RPMI8226 (cell line): Measurements from ENCODE around the gene NMBR.
A peak's percentile ranks its signal among the peaks of the same experiment; 100 is the strongest.
"Not testable (repeated sequence)": the region's sequence is repeated elsewhere in the genome, so short reads cannot be mapped to it uniquely, and the experiment has no call there.

ENCODE experiments used
- DNase-seq: peaks from one replicate; pipeline ENCODE4 v3.0.0-alpha.2; 2015

Gene NMBR

GRCh38 chr6:142153196-142153595, 6.3 kb upstream of the NMBR start:
- no peak for DNase-seq

GRCh38 chr6:142152746-142153145, 5.8 kb upstream of the NMBR start:
- DNase-seq, result no peak

DNA sequence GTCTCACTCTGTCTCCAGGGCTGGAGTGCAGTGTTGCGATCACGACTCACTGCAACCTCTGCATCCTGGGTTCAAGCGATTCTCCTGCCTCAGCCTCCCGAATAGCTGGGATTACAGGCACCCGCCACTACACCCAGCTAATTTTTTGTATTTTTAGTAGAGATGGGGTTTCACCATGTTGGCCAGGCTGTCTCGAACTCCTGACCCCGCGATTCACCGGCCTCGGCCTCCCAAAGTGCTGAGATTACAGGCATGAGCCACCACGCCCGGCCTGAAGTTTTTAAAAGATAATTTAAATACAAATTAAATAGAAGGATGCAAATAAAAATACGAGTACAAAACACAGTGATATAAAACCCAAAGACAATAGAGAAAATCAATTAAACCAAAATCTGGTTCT, 5.4 kb downstream of the NMBR start:
- not testable (repeated sequence) for DNase-seq

GRCh38 chr6:142138876-142139275, 8.0 kb downstream of the NMBR start:
- DNase-seq, result no peak

DNA sequence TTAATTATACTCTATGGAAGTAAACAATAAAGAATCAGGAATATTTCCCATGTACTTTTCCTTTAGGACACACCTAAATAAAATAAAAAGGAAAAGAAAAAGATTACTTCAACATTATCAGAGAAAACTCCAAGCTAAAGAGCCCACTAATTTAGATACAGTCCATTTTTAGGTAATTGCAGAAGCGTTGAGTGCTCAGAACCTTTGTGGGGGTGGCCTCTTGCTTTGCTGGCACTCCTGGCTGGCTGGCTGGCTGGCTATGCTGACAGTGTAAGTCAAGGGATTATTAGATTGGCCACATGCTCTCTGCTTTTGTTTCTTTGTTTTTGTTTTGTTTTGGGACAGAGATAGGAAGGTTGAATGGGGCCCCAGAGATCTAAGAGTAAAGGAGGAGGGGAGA, 14.3 kb downstream of the NMBR start, which contains the start of gene GJE1:
Gene GJE1 (plus strand): TSS at position 301 of the 400 bp plus-strand sequence. CDS start 234 bp downstream, outside the sequence.
- no peak for DNase-seq

DNA sequence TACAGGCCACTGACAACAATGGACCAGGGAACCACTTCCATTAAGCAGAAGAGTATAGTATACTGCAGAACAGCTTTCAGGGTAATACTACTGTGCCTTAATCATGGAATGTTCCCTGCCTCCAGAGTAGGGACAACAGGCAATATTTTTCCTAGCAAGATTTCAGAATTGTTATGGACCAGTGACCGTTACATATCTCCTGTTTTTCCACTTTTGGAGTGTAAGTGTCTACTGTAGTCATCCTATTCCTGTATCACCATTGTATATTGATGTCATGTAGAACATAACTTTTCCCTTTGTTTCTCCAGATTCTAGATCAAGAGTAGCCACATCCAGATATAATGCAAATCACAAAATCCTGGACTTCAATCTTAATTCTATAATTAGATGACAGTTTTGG, 16.1 kb downstream of the NMBR start:
- no peak for DNase-seq

GRCh38 chr6:142121342-142121741, 25.6 kb downstream of the NMBR start:
- no peak for DNase-seq

DNA sequence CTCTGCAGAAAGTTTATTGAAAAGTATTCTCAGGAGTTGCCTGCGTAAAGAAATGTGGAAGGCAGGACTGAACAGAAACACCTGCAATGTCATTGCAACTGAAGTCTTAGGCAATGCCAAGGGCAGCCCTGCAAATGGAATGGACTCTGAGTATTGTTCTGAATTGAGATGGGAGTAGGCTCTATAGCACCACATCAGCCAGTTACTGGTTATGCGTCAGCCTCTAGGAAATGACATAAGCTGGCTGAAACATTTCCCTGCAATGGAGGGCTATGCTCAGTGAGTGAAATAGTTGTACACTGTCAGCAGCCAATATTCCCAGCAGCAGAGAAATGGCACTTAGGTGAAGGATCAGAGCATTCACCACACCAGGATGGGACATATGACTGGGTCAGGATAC, 28.0 kb downstream of the NMBR start:
- no peak for DNase-seq

GRCh38 chr6:142118328-142118727, 28.6 kb downstream of the NMBR start:
- no peak for DNase-seq

- DNase-seq, result no peak
These were observed 29.6 kb downstream of the NMBR start for GRCh38 chr6:142117366-142117765.

- DNase-seq, result peak; percentile 68
These were observed 34.4 kb downstream of the NMBR start for GRCh38 chr6:142112451-142113061.

GRCh38 chr6:142110820-142111219, 36.1 kb downstream of the NMBR start:
- not testable (repeated sequence) for DNase-seq

DNA sequence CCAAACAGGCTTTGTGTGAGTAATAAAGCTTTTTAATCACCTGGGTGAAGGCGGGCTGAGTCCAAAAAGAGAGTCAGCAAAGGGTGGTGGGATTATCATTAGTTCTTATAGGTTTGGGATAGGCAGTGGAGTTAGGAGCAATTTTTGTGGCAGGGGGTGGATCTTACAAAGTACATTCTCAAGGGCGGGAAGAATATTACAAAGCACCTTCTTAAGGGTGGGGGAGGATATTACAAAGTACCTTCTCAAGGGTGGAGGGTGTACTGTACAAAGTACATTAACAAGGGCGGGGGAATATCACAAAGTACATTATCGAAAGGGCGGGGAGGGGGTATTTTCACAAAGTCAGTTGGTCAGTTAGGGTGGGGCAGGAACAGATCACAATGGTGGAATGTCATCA, 42.1 kb downstream of the NMBR start:
- not testable (repeated sequence) for DNase-seq

- DNase-seq, result no peak
These were observed 58.1 kb downstream of the NMBR start for GRCh38 chr6:142088858-142089216.

GRCh38 chr6:142087950-142088857, 58.7 kb downstream of the NMBR start:
- DNase-seq, result no peak

GRCh38 chr6:142079130-142079529, 67.8 kb downstream of the NMBR start:
- DNase-seq, result no peak

DNA sequence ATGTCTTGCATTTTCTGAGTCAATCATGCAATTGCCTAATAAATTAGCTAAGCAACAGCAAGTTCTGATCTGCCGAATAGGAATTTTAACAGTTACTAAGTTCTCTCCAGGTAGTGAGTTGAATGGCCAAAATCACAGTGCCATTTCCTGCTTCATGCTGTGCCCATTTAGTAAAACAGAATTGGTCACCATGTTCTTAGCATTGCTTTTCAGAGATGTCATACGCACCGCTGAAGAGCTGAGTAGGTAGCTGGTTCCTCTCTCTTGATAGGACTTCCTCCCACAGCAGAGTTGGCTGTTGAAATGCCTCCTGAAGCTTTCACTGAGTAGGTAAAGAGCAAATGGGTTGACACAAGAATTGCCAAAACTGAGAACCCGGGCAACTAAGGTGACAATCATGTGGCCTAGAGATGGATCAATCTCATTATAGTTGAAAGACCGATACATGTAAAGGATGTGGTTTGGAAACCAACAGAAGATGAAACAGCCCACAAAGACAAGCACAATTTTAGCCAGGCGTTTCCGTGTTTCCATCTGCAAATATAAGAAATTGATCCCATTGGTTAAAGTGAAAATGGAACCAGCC, 71.3 kb downstream of the NMBR start:
- no peak for DNase-seq

DNA sequence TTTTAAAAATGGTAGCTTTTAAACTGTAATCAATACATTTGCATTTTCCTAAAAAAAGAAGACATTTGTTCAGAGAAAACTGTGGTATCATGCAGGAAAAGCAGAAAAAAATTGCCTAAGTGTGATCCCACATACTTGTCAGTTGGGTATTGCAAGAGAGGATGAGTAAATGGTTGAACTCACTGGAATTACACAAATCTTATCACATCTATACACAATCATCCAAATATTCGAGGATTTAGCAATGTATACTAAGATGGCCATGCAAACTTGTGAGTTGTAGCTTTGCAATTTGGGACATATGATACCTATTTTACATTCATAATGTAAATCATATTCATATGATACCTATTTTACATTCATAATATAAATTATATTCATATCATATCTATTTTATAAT, 72.4 kb downstream of the NMBR start:
- no peak for DNase-seq

DNA sequence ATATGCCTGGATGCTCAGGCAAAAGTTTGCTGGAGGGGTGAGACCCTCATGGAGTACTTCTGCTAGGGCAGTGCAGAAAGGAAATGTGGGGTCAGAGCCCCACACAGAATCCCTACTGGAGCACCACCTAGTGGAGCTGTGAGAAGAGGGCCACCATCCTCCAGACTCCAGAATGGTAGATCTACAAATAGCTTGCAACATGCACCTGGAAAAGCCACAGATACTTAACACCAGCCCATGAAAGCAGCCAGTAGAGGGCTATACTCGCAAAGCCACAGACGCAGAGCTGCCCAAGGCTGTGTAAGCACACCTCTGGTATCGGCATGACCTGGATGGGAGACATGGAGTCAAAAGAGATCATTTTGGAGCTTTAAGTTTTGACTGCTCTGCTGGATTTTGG, 74.9 kb downstream of the NMBR start:
- DNase-seq, result no peak

GRCh38 chr6:142068416-142068815, 78.5 kb downstream of the NMBR start:
- no peak for DNase-seq

- DNase-seq, result not testable (repeated sequence)
These were observed 84.1 kb downstream of the NMBR start for GRCh38 chr6:142062861-142063260.

DNA sequence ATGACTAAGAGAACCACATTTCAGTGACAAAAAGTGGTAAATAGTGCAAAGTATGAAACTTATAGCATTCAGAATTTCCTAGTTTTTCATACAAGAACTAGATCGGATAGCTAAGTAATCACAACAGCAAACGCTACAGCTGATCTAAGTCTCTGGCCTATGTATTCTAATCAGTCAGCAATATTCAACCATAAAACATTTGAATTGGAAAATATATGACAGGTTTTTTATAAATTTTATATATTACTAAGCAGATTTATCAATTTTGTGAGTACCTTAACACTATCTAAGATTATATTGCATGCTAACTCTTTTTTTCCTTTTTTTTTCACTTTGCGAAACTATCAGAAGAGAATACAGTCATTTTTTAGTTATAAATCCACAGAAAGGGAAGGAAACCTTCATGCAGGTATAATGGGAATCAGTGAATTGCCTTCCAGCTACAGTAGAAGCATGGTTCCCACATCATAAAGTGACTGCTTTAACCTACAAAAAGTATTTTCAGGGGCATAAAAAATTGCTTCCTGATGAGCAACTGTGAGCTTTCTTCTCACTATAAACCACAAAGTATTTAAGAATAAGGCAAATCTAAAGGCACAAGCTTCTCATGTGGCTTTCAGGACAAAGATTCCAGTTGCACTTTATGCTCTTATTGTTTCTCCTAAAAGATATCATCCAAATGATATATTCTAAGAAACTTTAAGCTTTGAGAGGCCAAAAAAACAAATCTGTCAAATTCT, 88.2 kb downstream of the NMBR start:
- DNase-seq, result no peak

DNA sequence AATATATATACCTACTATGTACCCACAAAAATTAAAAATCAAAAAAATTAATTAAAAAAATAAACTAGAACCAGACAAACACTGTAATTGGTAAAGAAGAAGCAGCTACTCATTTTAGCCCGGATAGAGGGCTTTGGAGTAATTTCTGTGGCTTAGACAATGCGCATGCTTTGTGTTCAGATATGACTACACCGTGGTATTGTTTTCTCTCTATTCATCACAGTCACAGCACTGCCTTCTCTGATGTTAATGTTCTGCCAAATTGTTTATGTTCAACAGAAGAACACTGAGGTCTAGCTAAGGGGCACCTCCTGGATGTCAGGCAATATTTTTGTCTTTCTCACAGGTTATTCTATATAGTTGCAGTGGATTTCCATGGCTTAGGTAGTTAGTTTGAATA, 91.7 kb downstream of the NMBR start:
- DNase-seq, result no peak
